Peyer's patch (tissue), 4 donors: ENCODE measurements around the gene KCNC4. TPM values are rescaled to one million over a fixed set of nuclear protein-coding genes. Genes with fewer than 3 reads are reported as not detected.

ENCODE experiments used
- DNase-seq, 3 donors: peaks; one replicate each; pipeline ENCODE4 v3.0.0-alpha.2; 2017 to 2019
- H3K27ac ChIP-seq, 4 donors: fragments of 200-600 bp; sonication (generic); one replicate each; pipeline ENCODE4 v1.5.1; 2016 to 2019
- H3K27me3 ChIP-seq, 2 donors: fragments of 200-600 bp; sonication (generic); one replicate each; pipeline ENCODE4 v1.5.1; 2019
- H3K36me3 ChIP-seq, 3 donors: fragments of 200-600 bp; sonication (generic); one replicate each; pipeline ENCODE4 v1.5.1; 2016 to 2019
- H3K4me1 ChIP-seq, 4 donors: fragments of 200-600 bp; sonication (generic); one replicate each; pipeline ENCODE4 v1.5.1; 2016 to 2019
- H3K4me3 ChIP-seq, 4 donors: fragments of 200-600 bp; sonication (generic); 1 replicate in 3 of 4; 2 replicates in 1 of 4; pipeline ENCODE4 v1.5.1; 2016 to 2019; ENCODE audit warnings: mild to moderate bottlenecking in 1 of 4
- H3K9me3 ChIP-seq, 4 donors: fragments of 200-600 bp; sonication (generic); one replicate each; pipeline ENCODE4 v1.5.1; 2016 to 2019; ENCODE audit warnings: mild to moderate bottlenecking in 1 of 4
- POLR2A ChIP-seq, 2 donors: fragments of 450-650 bp; IDR thresholded peaks; one replicate each; pipeline ENCODE4 v1.5.1; 2017; ENCODE audit warnings: antibody characterized with exemption in 2 of 2, mild to moderate bottlenecking in 2 of 2, moderate library complexity in 2 of 2
- total RNA-seq, 4 donors: library from RNA; depleted of rRNA; stranded (reverse); fragments of >200 nt; gene quantifications; one replicate each; pipeline ENCODE4 v1.1.0, GENCODE V29; 2016
- TF ChIP-seq, protein P1 (sequence below), 6 experiments: fragments of 450-650 bp in 4 of 6; fragments of 200-600 bp in 2 of 6; sonication (generic) in 1 of 6; IDR thresholded peaks; one replicate each; pipeline ENCODE4 v1.5.1; 2017 to 2019; ENCODE audit warnings: antibody characterized with exemption in 6 of 6, mild to moderate bottlenecking in 3 of 6, moderate library complexity in 1 of 6

Gene KCNC4
- total RNA-seq, 4 donors from 2014 or later = 6.1 to 18.0 (median 10.4) TPM

DNA sequence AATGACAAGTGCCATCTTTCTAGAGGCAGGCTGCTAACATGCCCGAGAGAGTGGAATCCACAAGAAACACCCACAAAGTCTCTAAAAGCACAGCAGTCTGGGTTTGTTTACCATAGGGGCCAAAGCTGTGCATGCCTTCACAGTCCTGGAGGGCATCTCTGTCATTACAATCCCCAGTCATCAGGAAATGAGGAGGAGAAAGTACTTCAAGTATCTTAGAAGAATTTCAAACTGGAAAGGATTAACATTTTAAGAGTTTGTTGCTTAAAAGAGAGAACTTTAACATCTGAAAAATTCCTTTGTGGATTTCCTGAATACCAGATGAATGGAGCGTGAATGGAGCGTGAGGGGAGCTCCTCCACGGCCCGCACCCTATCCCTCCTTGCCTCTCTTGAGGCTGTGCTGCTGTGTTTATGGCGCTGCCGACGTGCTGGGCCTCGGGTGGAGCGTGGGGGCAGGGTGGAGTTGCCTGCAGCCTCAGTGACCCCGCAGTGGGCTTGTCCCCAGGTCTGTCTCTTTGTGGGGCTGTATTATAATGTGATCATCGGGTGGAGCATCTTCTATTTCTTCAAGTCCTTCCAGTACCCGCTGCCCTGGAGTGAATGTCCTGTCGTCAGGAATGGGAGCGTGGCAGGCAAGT is 36.5 kb upstream of the KCNC4 start:
- Histone ChIP-seq H3K27ac (no peak overlapping the region), H3K9me3 (no peaks in the 10 kb centered on the region), H3K36me3 (no peaks in the 10 kb centered on the region), H3K4me3 (no peak overlapping the region), H3K27me3 (no peaks in the 10 kb centered on the region), H3K4me1 (no peaks in the 10 kb centered on the region)
- TF ChIP-seq, protein P1, sequence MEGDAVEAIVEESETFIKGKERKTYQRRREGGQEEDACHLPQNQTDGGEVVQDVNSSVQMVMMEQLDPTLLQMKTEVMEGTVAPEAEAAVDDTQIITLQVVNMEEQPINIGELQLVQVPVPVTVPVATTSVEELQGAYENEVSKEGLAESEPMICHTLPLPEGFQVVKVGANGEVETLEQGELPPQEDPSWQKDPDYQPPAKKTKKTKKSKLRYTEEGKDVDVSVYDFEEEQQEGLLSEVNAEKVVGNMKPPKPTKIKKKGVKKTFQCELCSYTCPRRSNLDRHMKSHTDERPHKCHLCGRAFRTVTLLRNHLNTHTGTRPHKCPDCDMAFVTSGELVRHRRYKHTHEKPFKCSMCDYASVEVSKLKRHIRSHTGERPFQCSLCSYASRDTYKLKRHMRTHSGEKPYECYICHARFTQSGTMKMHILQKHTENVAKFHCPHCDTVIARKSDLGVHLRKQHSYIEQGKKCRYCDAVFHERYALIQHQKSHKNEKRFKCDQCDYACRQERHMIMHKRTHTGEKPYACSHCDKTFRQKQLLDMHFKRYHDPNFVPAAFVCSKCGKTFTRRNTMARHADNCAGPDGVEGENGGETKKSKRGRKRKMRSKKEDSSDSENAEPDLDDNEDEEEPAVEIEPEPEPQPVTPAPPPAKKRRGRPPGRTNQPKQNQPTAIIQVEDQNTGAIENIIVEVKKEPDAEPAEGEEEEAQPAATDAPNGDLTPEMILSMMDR (IDR thresholded peaks at IDR 0.05) = no peak
- no peak for TF ChIP-seq POLR2A (IDR thresholded peaks at IDR 0.05)
- DNase-seq = no peak

GRCh38 chr1:110174961-110175360 is 35.2 kb upstream of the KCNC4 start:
- Histone ChIP-seq H3K9me3 (no peaks in the 10 kb centered on the region), H3K36me3 (no peaks in the 10 kb centered on the region), H3K27ac (no peak overlapping the region), H3K4me1 (no peaks in the 10 kb centered on the region), H3K27me3 (no peaks in the 10 kb centered on the region), H3K4me3 (no peak overlapping the region)
- TF ChIP-seq POLR2A (IDR thresholded peaks at IDR 0.05) = no peak
- DNase-seq = no peak

DNA sequence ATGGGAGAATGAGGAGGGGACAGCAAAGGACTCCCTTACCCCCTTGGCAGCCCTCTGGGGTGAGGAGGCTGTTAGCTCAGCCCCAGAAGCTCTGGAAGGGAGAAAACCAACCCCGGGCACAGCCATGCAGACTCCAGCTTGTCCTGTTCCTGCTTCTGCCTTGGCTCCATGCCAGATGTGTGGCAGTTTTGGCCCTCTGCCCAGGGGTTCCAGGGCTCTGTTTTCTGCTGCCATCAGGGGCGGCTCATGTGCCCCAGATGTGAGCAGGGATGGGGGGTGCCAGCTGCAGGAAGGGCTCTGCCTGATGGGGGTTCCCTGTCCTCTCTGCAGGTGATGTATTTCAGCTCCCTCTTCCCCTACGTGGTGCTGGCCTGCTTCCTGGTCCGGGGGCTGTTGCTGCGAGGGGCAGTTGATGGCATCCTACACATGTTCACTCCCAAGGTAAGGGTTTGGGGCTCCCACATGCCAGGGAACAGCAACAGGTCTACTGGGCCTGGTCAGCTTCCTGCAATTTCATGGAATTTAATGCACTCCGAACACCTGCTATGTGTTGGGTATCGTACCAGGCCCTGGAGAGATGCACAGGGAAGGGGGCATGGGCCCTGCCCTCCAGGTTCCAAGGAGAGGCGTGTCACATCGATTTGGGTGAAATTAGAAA is 33.7 kb upstream of the KCNC4 start:
- Histone ChIP-seq H3K36me3 (no peaks in the 10 kb centered on the region), H3K27ac (no peak overlapping the region), H3K4me3 (no peak overlapping the region), H3K4me1 (no peaks in the 10 kb centered on the region), H3K27me3 (no peaks in the 10 kb centered on the region), H3K9me3 (no peaks in the 10 kb centered on the region)
- peak in 1 of 3 donors; percentile 50 for DNase-seq
- no peak for TF ChIP-seq POLR2A (IDR thresholded peaks at IDR 0.05)
- TF ChIP-seq, protein P1 (IDR thresholded peaks at IDR 0.05) = no peak

- Histone ChIP-seq H3K36me3 (no peaks in the 10 kb centered on the region), H3K4me3 (no peak overlapping the region), H3K4me1 (no peaks in the 10 kb centered on the region), H3K27me3 (no peaks in the 10 kb centered on the region), H3K9me3 (no peaks in the 10 kb centered on the region), H3K27ac (no peak overlapping the region)
- DNase-seq = no peak
- TF ChIP-seq, protein P1 (IDR thresholded peaks at IDR 0.05) = no peak
- TF ChIP-seq POLR2A (IDR thresholded peaks at IDR 0.05) = no peak
These were observed 32.3 kb upstream of the KCNC4 start for GRCh38 chr1:110177775-110178174.

DNA sequence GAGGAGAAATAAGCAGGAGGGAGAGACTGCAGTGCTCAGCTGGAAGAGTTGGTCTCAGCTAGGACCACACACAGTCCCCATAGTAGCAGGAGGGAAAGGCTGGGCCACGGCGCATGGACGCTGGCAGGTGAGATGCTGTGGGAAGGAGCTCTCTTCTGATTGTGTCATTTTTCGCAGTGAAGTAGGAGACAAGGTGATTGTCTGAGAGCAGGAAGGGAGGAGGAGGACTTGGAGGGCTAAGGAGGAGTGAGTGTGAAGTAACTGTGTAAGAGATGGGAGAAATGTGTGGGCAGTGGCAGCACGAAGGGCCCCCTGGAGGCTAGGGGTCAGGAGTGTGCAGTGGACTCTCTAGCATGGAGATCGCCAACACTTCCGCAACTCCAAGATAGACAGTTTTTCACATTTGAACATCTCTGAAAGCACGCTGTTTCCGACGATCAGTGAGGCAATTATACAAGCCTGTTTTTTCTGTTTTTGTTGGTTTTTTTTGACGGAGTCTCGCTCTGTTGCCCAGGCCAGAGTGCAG is 26.4 kb upstream of the KCNC4 start:
- Histone ChIP-seq H3K36me3 (no peaks in the 10 kb centered on the region), H3K27ac (no peak overlapping the region), H3K4me3 (no peak overlapping the region), H3K27me3 (no peaks in the 10 kb centered on the region), H3K4me1 (no peaks in the 10 kb centered on the region), H3K9me3 (no peaks in the 10 kb centered on the region)
- no peak for DNase-seq
- TF ChIP-seq POLR2A (IDR thresholded peaks at IDR 0.05) = no peak
- TF ChIP-seq, protein P1 (IDR thresholded peaks at IDR 0.05) = no peak

GRCh38 chr1:110184446-110184845 is 25.7 kb upstream of the KCNC4 start:
- no peak for TF ChIP-seq POLR2A (IDR thresholded peaks at IDR 0.05)
- TF ChIP-seq, protein P1 (IDR thresholded peaks at IDR 0.05) = no peak
- Histone ChIP-seq H3K27ac (no peak overlapping the region), H3K27me3 (no peaks in the 10 kb centered on the region), H3K36me3 (no peaks in the 10 kb centered on the region), H3K4me3 (no peak overlapping the region), H3K9me3 (no peaks in the 10 kb centered on the region), H3K4me1 (no peaks in the 10 kb centered on the region)
- no peak for DNase-seq
